ENCODE measurements around the gene SOD2. TPM values are rescaled to one million over a fixed set of nuclear protein-coding genes. Genes with fewer than 3 reads are reported as not detected.
"Not testable (repeated sequence)": the region's sequence is repeated elsewhere in the genome, so short reads cannot be mapped to it uniquely, and the experiment has no call there.

Gene SOD2
- 40.9 and 47.1 TPM in 2 replicates for polyA plus RNA-seq (2014; cell fraction: cytosol; rRNA removed)
- polyA plus RNA-seq (2014; cell fraction: nucleus; rRNA removed), result 10.8 and 11.8 TPM in 2 replicates

- DNase-seq (ENCODE audit: low spot score), result peak; percentile 90
Measured at GRCh38 chr6:159693128-159693893, at the start of gene SOD2. Gene SOD2 (minus strand): TSS chr6:159693241. CDS start chr6:159693167, 74 bp downstream.

GRCh38 chr6:159742165-159742564 lies 49.1 kb upstream of the SOD2 start:
- DNase-seq (ENCODE audit: low spot score), result no peak

GRCh38 chr6:159739341-159739740 lies 46.3 kb upstream of the SOD2 start:
- no peak for DNase-seq (ENCODE audit: low spot score)

GRCh38 chr6:159736908-159737307 lies 43.9 kb upstream of the SOD2 start:
- no peak for DNase-seq (ENCODE audit: low spot score)

GRCh38 chr6:159733395-159733794 lies 40.4 kb upstream of the SOD2 start:
- DNase-seq (ENCODE audit: low spot score), result not testable (repeated sequence)

GRCh38 chr6:159732550-159732949 lies 39.5 kb upstream of the SOD2 start:
- DNase-seq (ENCODE audit: low spot score), result not testable (repeated sequence)

GRCh38 chr6:159730332-159730676 lies 37.3 kb upstream of the SOD2 start:
- DNase-seq (ENCODE audit: low spot score), result no peak

- no peak for DNase-seq (ENCODE audit: low spot score)
Measured at GRCh38 chr6:159729598-159730331, 36.7 kb upstream of the SOD2 start.

GRCh38 chr6:159728531-159728964 lies 35.5 kb upstream of the SOD2 start:
- no peak for DNase-seq (ENCODE audit: low spot score)

- DNase-seq (ENCODE audit: low spot score), result peak; percentile 39
Measured at GRCh38 chr6:159727717-159728445, 34.8 kb upstream of the SOD2 start.

- peak; percentile 97 for DNase-seq (ENCODE audit: low spot score)
Measured at GRCh38 chr6:159726918-159727716, 34.1 kb upstream of the SOD2 start, which contains the start of gene WTAP. Gene WTAP (plus strand): TSS chr6:159727506. CDS start chr6:159736266, 8,760 bp downstream.

GRCh38 chr6:159726255-159726917 lies 33.3 kb upstream of the SOD2 start:
- no peak for DNase-seq (ENCODE audit: low spot score)

GRCh38 chr6:159725208-159725607 lies 32.2 kb upstream of the SOD2 start:
- DNase-seq (ENCODE audit: low spot score), result not testable (repeated sequence)

- no peak for DNase-seq (ENCODE audit: low spot score)
Measured at GRCh38 chr6:159724778-159725177, 31.7 kb upstream of the SOD2 start.

- no peak for DNase-seq (ENCODE audit: low spot score)
Measured at GRCh38 chr6:159723259-159723658, 30.2 kb upstream of the SOD2 start.

- DNase-seq (ENCODE audit: low spot score), result no peak
Measured at GRCh38 chr6:159722655-159723054, 29.6 kb upstream of the SOD2 start.

- not testable (repeated sequence) for DNase-seq (ENCODE audit: low spot score)
Measured at GRCh38 chr6:159721981-159722380, 28.9 kb upstream of the SOD2 start.

- DNase-seq (ENCODE audit: low spot score), result peak; percentile 49
Measured at GRCh38 chr6:159720708-159721107, 27.7 kb upstream of the SOD2 start.

- no peak for DNase-seq (ENCODE audit: low spot score)
Measured at GRCh38 chr6:159719287-159719686, 26.2 kb upstream of the SOD2 start.

GRCh38 chr6:159718634-159719033 lies 25.6 kb upstream of the SOD2 start:
- no peak for DNase-seq (ENCODE audit: low spot score)

Data from SK-N-DZ (cell line).